Gastrocnemius medialis (tissue), 4 donors: ENCODE measurements around the gene ISG20.

ENCODE experiments used
- POLR2A ChIP-seq, 2 donors: fragments of 450-650 bp; IDR thresholded peaks; one replicate each; pipeline ENCODE4 v1.6.1; 2017; ENCODE audit warnings: antibody characterized with exemption in 2 of 2, mild to moderate bottlenecking in 2 of 2, moderate library complexity in 2 of 2
- TF ChIP-seq, protein P1 (sequence below), 5 experiments: fragments of 450-650 bp in 3 of 5; fragments of 200-600 bp in 2 of 5; sonication (generic) in 2 of 5; IDR thresholded peaks in 4 of 5; conservative IDR thresholded peaks in 1 of 5; 1 replicate in 4 of 5; 2 replicates in 1 of 5; pipeline ENCODE4 v1.5.1; 2016 to 2019; ENCODE audit warnings: antibody characterized with exemption in 5 of 5, mild to moderate bottlenecking in 3 of 5, moderate library complexity in 3 of 5

DNA sequence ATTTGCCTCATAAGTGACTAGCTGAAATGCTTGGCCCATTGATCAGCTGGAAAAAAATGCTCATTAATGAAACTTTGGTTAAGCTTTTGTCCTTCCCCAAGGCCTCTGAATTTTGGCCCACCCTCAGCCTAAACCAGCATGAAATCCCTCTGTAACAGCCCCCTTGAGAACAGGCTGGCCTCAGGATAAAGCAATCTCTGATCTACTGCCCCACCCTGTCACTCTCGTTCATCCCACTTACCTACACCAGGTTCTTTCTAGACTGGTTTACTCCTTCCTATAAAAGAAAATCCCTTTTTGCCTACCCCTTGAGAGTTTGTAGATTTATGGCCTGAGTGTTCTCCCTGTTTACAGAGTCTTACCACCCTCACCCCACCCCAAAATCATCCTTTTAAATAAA is 21.0 kb upstream of the ISG20 start:
- TF ChIP-seq POLR2A (IDR thresholded peaks at IDR 0.05), result no peak
- TF ChIP-seq, protein P1, sequence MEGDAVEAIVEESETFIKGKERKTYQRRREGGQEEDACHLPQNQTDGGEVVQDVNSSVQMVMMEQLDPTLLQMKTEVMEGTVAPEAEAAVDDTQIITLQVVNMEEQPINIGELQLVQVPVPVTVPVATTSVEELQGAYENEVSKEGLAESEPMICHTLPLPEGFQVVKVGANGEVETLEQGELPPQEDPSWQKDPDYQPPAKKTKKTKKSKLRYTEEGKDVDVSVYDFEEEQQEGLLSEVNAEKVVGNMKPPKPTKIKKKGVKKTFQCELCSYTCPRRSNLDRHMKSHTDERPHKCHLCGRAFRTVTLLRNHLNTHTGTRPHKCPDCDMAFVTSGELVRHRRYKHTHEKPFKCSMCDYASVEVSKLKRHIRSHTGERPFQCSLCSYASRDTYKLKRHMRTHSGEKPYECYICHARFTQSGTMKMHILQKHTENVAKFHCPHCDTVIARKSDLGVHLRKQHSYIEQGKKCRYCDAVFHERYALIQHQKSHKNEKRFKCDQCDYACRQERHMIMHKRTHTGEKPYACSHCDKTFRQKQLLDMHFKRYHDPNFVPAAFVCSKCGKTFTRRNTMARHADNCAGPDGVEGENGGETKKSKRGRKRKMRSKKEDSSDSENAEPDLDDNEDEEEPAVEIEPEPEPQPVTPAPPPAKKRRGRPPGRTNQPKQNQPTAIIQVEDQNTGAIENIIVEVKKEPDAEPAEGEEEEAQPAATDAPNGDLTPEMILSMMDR (IDR thresholded peaks at IDR 0.05 in 4 of 5, conservative IDR thresholded peaks at IDR 0.05 in 1 of 5), result no peak
